K562 (cell line): Measurements from ENCODE around the gene DGKA. TPM values are rescaled to one million over a fixed set of nuclear protein-coding genes. Genes with fewer than 3 reads are reported as not detected.
A peak's percentile ranks its signal among the peaks of the same experiment; 100 is the strongest.

Source experiments
- ATF3 ChIP-seq, 2 experiments: fragments of 450-650 bp in 1 of 2; sonication (generic) in 1 of 2; formaldehyde crosslinking in 1 of 2; IDR thresholded peaks in 1 of 2; conservative IDR thresholded peaks in 1 of 2; 2 replicates each; pipeline versions ENCODE4 v1.6.1 to v1.8.1; 2016 to 2023; ENCODE audit warnings: mild to moderate bottlenecking in 2 of 2, moderate library complexity in 2 of 2, inconsistent platforms in 1 of 2, missing genetic modification reagents in 1 of 2
- BRD9 ChIP-seq: fragments of 450-650 bp; IDR thresholded peaks from 2 replicates; pipeline ENCODE4 v1.6.1; 2018; ENCODE audit warnings: low read depth; ENCODE audit not compliant: partially characterized antibody
- CHD1 ChIP-seq: fragments of 200-600 bp; sonication (generic); IDR thresholded peaks from one replicate; pipeline ENCODE4 v1.6.1; 2012; ENCODE audit warnings: mild to moderate bottlenecking, moderate library complexity, low read length, inconsistent platforms
- DPF2 ChIP-seq: fragments of 450-650 bp; IDR thresholded peaks from 2 replicates; pipeline ENCODE4 v1.6.1; 2016
- HDAC1 ChIP-seq, 2 experiments: fragments of 450-650 bp; IDR thresholded peaks; 2 replicates each; pipeline ENCODE4 v1.6.1; 2016 to 2017; ENCODE audit warnings: inconsistent platforms in 1 of 2, mild to moderate bottlenecking in 1 of 2, moderate library complexity in 1 of 2
- HNRNPL ChIP-seq: fragments of 200-400 bp; formaldehyde crosslinking; IDR thresholded peaks from 2 replicates; pipeline ENCODE4 v1.6.1; 2017; ENCODE audit warnings: low read depth, mild to moderate bottlenecking, low read length
- LARP7 ChIP-seq: fragments of 450-650 bp; IDR thresholded peaks from 2 replicates; pipeline ENCODE4 v1.6.1; 2016
- NKRF ChIP-seq: fragments of 450-650 bp; IDR thresholded peaks from 2 replicates; pipeline ENCODE4 v1.6.1; 2016; ENCODE audit warnings: borderline replicate concordance
- POLR2AphosphoS2 ChIP-seq: IDR thresholded peaks from 2 replicates; pipeline ENCODE4 v1.6.1; 2012; ENCODE audit warnings: low read length, improper control_type of control experiment
- RAD51 ChIP-seq: fragments of 450-650 bp; IDR thresholded peaks from 2 replicates; pipeline ENCODE4 v1.7.1; 2016; ENCODE audit warnings: low read depth, mild to moderate bottlenecking, borderline replicate concordance
- TFAM ChIP-seq: fragments of 250-450 bp; sonication (Bioruptor Pico); conservative IDR thresholded peaks from 2 replicates; pipeline ENCODE4 v1.5.0; 2021; ENCODE audit warnings: mild to moderate bottlenecking, moderate library complexity
- THRA ChIP-seq: fragments of 450-650 bp; IDR thresholded peaks from 2 replicates; pipeline ENCODE4 v1.6.1; 2017; ENCODE audit warnings: mild to moderate bottlenecking, moderate library complexity
- ZBTB26 ChIP-seq: fragments of 450-650 bp; formaldehyde crosslinking; IDR thresholded peaks from 2 replicates; pipeline ENCODE4 v1.4.0; 2022; ENCODE audit warnings: missing genetic modification characterization
- ZNF175 ChIP-seq: fragments of 200-800 bp; sonication (Bioruptor generic); IDR thresholded peaks from 2 replicates; pipeline ENCODE4 v1.6.1; 2016; ENCODE audit warnings: low read depth, mild to moderate bottlenecking, missing genetic modification characterization, missing compliant biosample characterization
- polyA plus RNA-seq, 8 experiments: library from polyadenylated mRNA; depleted of rRNA in 4 of 8; stranded (reverse) in 5 of 8; unstranded in 3 of 8; fragments of >200 nt; fragmentation: Nextera tagmentation in 2 of 8; fragmentation: Illumina TruSeq in 1 of 8; extraction: Ambion mirVana in 2 of 8; extraction: Trizol in 1 of 8; gene quantifications; 2 replicates each; pipeline versions ENCODE4 v1.2.1 to v1.2.3, GENCODE V29; 2011 to 2014; ENCODE audit warnings: inconsistent platforms in 1 of 8, missing spikeins in 1 of 8
- total RNA-seq, 7 experiments: library from RNA; depleted of rRNA in 6 of 7; stranded (reverse); fragments of >200 nt in 6 of 7; fragmentation: Illumina TruSeq in 2 of 7; extraction: Trizol in 2 of 7; gene quantifications; 2 replicates each; pipeline versions ENCODE4 v1.2.1 to v1.2.3, GENCODE V29; 2011 to 2021; ENCODE audit warnings: low replicate concordance in 1 of 7
- TF ChIP-seq, protein P1 (sequence below), 2 experiments: fragments of 450-650 bp in 1 of 2; IDR thresholded peaks; 2 replicates each; pipeline ENCODE4 v1.6.1; 2011 to 2017; ENCODE audit warnings: low read depth in 2 of 2, antibody characterized with exemption in 1 of 2, borderline replicate concordance in 1 of 2, low read length in 1 of 2, mild to moderate bottlenecking in 1 of 2, mixed read lengths in 1 of 2; ENCODE audit not compliant: control insufficient read depth in 1 of 2

DGKA gene
- total and polyA plus RNA-seq, 9 of the 15 experiments (the other 6 are each of a cell fraction or from before 2014, with no cell fraction given): 3.4 to 12.4 (median 6.2) TPM

DNA sequence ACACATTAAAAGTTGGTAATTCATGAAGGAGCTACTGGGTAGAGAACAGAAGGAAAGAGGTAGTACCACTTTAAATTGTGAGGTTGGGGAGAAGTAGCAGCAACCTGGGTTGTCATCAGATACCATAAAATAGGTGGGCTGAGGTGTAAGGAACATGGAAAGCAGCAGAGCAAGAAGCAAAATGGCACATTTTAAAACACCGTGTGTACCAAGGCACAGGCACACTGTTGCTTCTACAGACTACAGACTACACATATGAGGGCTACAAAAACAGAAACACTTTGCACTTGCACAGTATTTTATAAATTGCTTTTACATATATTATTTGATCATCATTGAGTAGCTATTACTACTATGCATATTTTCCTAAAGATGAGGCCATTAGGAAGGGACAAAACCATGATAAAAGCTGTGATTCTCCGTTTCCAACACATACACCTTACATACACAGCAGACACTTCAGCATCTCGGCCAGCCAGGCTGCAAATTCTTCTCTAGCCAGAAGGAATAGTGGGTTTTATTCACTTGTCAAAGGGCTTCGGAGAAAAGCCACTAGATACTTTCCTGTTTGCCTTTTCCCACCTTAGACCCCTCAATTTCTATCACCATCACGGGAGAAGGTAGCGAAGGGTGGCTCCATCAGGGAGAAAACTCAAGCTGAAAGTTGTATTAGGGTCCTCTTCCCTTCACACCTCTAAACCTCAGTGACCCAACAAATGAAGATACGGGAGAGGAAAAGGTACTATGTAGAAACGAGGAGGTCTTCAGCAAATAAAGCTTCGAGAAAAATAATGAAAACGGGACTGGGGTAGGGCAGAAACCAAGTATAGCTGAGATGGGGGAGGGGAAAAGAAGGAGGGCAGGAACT is 4.9 kb upstream of the DGKA start (continued):
- TF ChIP-seq, protein P1, sequence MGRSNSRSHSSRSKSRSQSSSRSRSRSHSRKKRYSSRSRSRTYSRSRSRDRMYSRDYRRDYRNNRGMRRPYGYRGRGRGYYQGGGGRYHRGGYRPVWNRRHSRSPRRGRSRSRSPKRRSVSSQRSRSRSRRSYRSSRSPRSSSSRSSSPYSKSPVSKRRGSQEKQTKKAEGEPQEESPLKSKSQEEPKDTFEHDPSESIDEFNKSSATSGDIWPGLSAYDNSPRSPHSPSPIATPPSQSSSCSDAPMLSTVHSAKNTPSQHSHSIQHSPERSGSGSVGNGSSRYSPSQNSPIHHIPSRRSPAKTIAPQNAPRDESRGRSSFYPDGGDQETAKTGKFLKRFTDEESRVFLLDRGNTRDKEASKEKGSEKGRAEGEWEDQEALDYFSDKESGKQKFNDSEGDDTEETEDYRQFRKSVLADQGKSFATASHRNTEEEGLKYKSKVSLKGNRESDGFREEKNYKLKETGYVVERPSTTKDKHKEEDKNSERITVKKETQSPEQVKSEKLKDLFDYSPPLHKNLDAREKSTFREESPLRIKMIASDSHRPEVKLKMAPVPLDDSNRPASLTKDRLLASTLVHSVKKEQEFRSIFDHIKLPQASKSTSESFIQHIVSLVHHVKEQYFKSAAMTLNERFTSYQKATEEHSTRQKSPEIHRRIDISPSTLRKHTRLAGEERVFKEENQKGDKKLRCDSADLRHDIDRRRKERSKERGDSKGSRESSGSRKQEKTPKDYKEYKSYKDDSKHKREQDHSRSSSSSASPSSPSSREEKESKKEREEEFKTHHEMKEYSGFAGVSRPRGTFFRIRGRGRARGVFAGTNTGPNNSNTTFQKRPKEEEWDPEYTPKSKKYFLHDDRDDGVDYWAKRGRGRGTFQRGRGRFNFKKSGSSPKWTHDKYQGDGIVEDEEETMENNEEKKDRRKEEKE (IDR thresholded peaks at IDR 0.05; ENCODE audit: borderline replicate concordance in 1 of 2, control insufficient read depth in 1 of 2, low read depth in 2 of 2, low read length in 1 of 2): 0 out of 4 replicates have a peak, but pooled peaks of 1 of the 2 experiments have one; percentile 40
- TF ChIP-seq ZBTB26 (CRISPR knock-in tag) (peak; percentile 61; the same call in 1 of the 2 replicates), ZNF175 (CRISPR knock-in tag) (0 out of 2 replicates have a peak, but pooled peaks have one; percentile 16), NKRF (peak; percentile 87), POLR2AphosphoS2 (no peak), LARP7 (0 out of 2 replicates have a peak, but pooled peaks have one; percentile 78), RAD51 (0 out of 2 replicates have a peak, but pooled peaks have one; percentile 45), CHD1 (no peak), BRD9 (peak; percentile 81), TFAM (CRISPR knock-in tag) (no peak), HDAC1 (IDR thresholded peaks at IDR 0.05) (no peak), ATF3 (IDR thresholded peaks at IDR 0.05) (no peak), ATF3 (CRISPR knock-in tag; conservative IDR thresholded peaks at IDR 0.05) (no peak), HNRNPL (no peak), THRA (no peak), DPF2 (peak; percentile 65; the same call in 1 of the 2 replicates)
